GM18505 (cell line): ENCODE results near the gene TMCC3.

ENCODE experiments used
- ATAC-seq: cut with Tn5 transposase; IDR thresholded peaks from one replicate; pipeline ENCODE4 v1.9.1; 2021; ENCODE audit not compliant: unreplicated experiment
- POLR2A ChIP-seq: IDR thresholded peaks from 4 replicates; pipeline ENCODE4 v1.6.1; 2011; ENCODE audit warnings: borderline replicate concordance; ENCODE audit not compliant: insufficient read depth, insufficient read length; ENCODE audit errors: extremely low read depth

Gene TMCC3

GRCh38 chr12:94637390-94638113 is 12.8 kb downstream of the TMCC3 start:
- no peak for ATAC-seq
- no peak for TF ChIP-seq POLR2A

- no peak for TF ChIP-seq POLR2A
- no peak for ATAC-seq
Observed at GRCh38 chr12:94636462-94637085, 13.8 kb downstream of the TMCC3 start.

- TF ChIP-seq POLR2A: no peak
- ATAC-seq: no peak
Observed at GRCh38 chr12:94634717-94635116, 15.6 kb downstream of the TMCC3 start.

- ATAC-seq: no peak
- no peak for TF ChIP-seq POLR2A
Observed at GRCh38 chr12:94633401-94633800, 17.0 kb downstream of the TMCC3 start.

GRCh38 chr12:94631058-94631457 is 19.3 kb downstream of the TMCC3 start:
- ATAC-seq: no peak

GRCh38 chr12:94628819-94629472 is 21.4 kb downstream of the TMCC3 start:
- no peak for ATAC-seq
- no peak for TF ChIP-seq POLR2A

More at GRCh38 chr12:94631058-94631457, 19.3 kb downstream of the TMCC3 start:
- no peak for TF ChIP-seq POLR2A

GRCh38 chr12:94628369-94628768 is 22.0 kb downstream of the TMCC3 start:
- ATAC-seq: no peak
- TF ChIP-seq POLR2A: no peak

- ATAC-seq: no peak
- no peak for TF ChIP-seq POLR2A
Observed at GRCh38 chr12:94625531-94625930, 24.8 kb downstream of the TMCC3 start.

GRCh38 chr12:94623161-94623920 is 27.0 kb downstream of the TMCC3 start:
- no peak for TF ChIP-seq POLR2A
- no peak for ATAC-seq

GRCh38 chr12:94622475-94622874 is 27.9 kb downstream of the TMCC3 start:
- no peak for TF ChIP-seq POLR2A
- ATAC-seq: no peak

- no peak for TF ChIP-seq POLR2A
- ATAC-seq: peak; percentile 99
Observed at GRCh38 chr12:94621662-94622359, 28.5 kb downstream of the TMCC3 start.

- no peak for TF ChIP-seq POLR2A
- no peak for ATAC-seq
Observed at GRCh38 chr12:94620621-94621020, 29.7 kb downstream of the TMCC3 start.
